Measurements from ENCODE around the gene RABGAP1L.
"Not testable (repeated sequence)": the region's sequence is repeated elsewhere in the genome, so short reads cannot be mapped to it uniquely, and the experiment has no call there.

DNA sequence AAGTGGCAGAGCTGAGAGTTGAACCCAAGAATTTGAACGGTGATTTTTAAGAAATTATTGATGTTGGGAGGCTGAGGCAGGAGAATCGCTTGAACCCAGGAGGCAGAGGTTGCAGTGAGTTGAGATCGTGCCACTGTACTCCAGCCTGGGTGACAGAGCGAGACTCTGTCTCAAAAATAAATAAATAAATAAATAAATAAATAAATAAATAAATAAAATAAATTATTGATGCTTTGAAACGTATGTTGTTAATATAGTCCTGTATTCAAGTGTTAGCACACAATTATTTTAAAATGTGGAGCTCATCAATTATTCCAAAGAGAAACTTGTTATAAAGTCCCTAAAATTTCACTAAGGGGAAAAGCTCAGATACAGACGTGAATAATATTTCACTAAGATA lies 357.4 kb downstream of the RABGAP1L start:
- TF ChIP-seq CTCF, POLR2A (IDR thresholded peaks at IDR 0.05): not testable (repeated sequence)

All from thyroid gland (tissue), 4 donors.